ENCODE measurements around the gene ARSB. TPM values are rescaled to one million over a fixed set of nuclear protein-coding genes. Genes with fewer than 3 reads are reported as not detected.
A peak's percentile ranks its signal among the peaks of the same experiment; 100 is the strongest.

Gene ARSB
- total and polyA plus RNA-seq, 10 of the 15 experiments (the other 5 are each of a cell fraction or from before 2014, with no cell fraction given), result 1.2 to 8.2 (median 6.1) TPM

DNA sequence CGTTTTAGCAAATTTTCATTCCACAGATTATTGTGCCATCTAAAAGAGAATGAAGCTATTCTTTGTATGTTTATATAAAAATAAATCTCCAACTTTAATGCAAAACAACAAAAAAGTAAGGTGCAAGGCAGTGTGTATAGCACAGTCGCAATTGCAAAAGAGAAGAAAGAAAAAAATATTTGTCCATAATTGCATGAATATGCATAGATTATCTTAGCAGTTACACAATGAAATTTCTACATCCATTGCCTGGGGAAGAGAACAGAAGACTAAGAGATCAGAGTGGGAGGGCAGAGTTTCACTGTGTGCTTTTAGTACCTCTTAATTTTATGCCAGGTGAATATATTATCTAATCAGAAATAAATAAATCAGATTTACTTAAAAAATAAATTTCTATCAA is 250.2 kb downstream of the ARSB start:
- ATAC-seq (no peak), DNase-seq (ENCODE audit: low read depth, low spot score) (no peak), FAIRE-seq (no peak)
- Histone ChIP-seq H3K36me3 (ENCODE audit: control insufficient read depth in 2 of 2, insufficient read depth in 2 of 2, low read length in 1 of 2) (no peaks in the 10 kb centered on the region), H3K27me3 (replicated peaks in 1 of 2; ENCODE audit: control insufficient read depth in 2 of 2, insufficient read depth in 2 of 2, low read length in 1 of 2) (no peaks in the 10 kb centered on the region), H2AFZ (ENCODE audit: control insufficient read depth, low read depth, low read length) (no peak overlapping the region), H3K79me2 (ENCODE audit: control insufficient read depth, insufficient read depth, low read length) (no peaks in the 10 kb centered on the region), H3K4me1 (ENCODE audit: control insufficient read depth, insufficient read depth, low read length) (peaks cover 55% of the 10 kb centered on the region), H3K9me3 (replicated peaks; ENCODE audit: control insufficient read depth, insufficient read depth, low read length) (no peaks in the 10 kb centered on the region; the same call in 2 of the 3 replicates), H4K20me1 (ENCODE audit: control insufficient read depth, insufficient read depth) (no peaks in the 10 kb centered on the region), H3K4me2 (ENCODE audit: control insufficient read depth, insufficient read depth) (0 out of 2 replicates have a peak overlapping the region, but pooled peaks have one; percentile 9), H3K27ac (ENCODE audit: control insufficient read depth, insufficient read depth) (no peak overlapping the region), H3K9ac (ENCODE audit: control insufficient read depth, insufficient read depth, low read length) (no peak overlapping the region), H3K4me3 (no peak overlapping the region)
- SMC1A ChIA-PET (ENCODE audit: uncharacterized antibody, unreplicated experiment), result interaction anchor here (0.6 to 5.8 kb wide), 5 partner anchors 13 to 145 kb away, joined by 3 to 43 read pairs (median 6); no protein-coding TSS in a partner anchor
- CTCF ChIA-PET, result interaction anchor here (1.3 to 2.9 kb wide), 2 partner anchors 21 to 198 kb away, joined by 3 to 15 read pairs; no protein-coding TSS in a partner anchor
- BruUV-seq (replicated peaks), result no TSS peak
- RAD21 ChIA-PET (ENCODE audit: unreplicated experiment), result interaction anchor here (8.5 kb wide), 1 partner anchor 23 kb away, joined by 132 read pairs; no protein-coding TSS in a partner anchor
- intact Hi-C loops (cut with micrococcal nuclease; ENCODE audit: unreplicated experiment), result loop anchor here (5.0 kb wide), 1 partner anchor 107 kb away; no protein-coding TSS in a partner anchor
- in situ Hi-C loops (cut with MboI), result no loop called here
- TF ChIP-seq RAD21 (IDR thresholded peaks at IDR 0.05; ENCODE audit: insufficient read depth, low read depth, low read length) (no peak), MEF2B (IDR thresholded peaks at IDR 0.05; ENCODE audit: partially characterized antibody, poor library complexity, severe bottlenecking) (no peak), CBX5 (IDR thresholded peaks at IDR 0.05; ENCODE audit: low read depth) (no peak), ZNF217 (IDR thresholded peaks at IDR 0.05) (no peak), NFYA (IDR thresholded peaks at IDR 0.05; ENCODE audit: borderline replicate concordance, low read depth, low read length) (no peak), SUPT20H (IDR thresholded peaks at IDR 0.05; ENCODE audit: borderline replicate concordance, control insufficient read depth, low read depth, low read length) (no peak), BCL11A (IDR thresholded peaks at IDR 0.05; ENCODE audit: low read depth, low read length) (no peak), BRCA1 (IDR thresholded peaks at IDR 0.05; ENCODE audit: low read depth, low read length) (no peak), MYC (IDR thresholded peaks at IDR 0.05; ENCODE audit: insufficient read depth, insufficient read length, insufficient replicate concordance, low read length, severe bottlenecking) (no peak), BMI1 (IDR thresholded peaks at IDR 0.05; ENCODE audit: borderline replicate concordance) (no peak), FOS (IDR thresholded peaks at IDR 0.05; ENCODE audit: borderline replicate concordance, extremely low read depth, insufficient read length) (no peak)
- TF ChIP-seq, protein P1, sequence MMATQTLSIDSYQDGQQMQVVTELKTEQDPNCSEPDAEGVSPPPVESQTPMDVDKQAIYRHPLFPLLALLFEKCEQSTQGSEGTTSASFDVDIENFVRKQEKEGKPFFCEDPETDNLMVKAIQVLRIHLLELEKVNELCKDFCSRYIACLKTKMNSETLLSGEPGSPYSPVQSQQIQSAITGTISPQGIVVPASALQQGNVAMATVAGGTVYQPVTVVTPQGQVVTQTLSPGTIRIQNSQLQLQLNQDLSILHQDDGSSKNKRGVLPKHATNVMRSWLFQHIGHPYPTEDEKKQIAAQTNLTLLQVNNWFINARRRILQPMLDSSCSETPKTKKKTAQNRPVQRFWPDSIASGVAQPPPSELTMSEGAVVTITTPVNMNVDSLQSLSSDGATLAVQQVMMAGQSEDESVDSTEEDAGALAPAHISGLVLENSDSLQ (IDR thresholded peaks at IDR 0.05), result no peak
- WGBS (ENCODE audit: insufficient coverage, insufficient replicate concordance, low lambda C conversion rate, missing lambda C conversion rate), result 95% methylated on average over 2 of the region's 2 CpGs
- POLR2A ChIA-PET, result interaction anchor here (2.0 kb wide), 1 partner anchor 11 kb away, joined by 9 read pairs; no protein-coding TSS in a partner anchor

All from GM12878 (cell line).